Posterior vena cava (tissue), 2 donors: Measurements from ENCODE around the gene SLC4A5. TPM values are rescaled to one million over a fixed set of nuclear protein-coding genes. Genes with fewer than 3 reads are reported as not detected.
"Not testable (repeated sequence)": the region's sequence is repeated elsewhere in the genome, so short reads cannot be mapped to it uniquely, and the experiment has no call there.

Source experiments
- DNase-seq: peaks from one replicate; pipeline ENCODE4 v3.0.0-alpha.2; 2020; ENCODE audit warnings: low spot score
- intact Hi-C, 2 donors: fragments of 100-400 bp; cut with DNase I; formaldehyde crosslinking; loops; one replicate each; pipeline versions ENCODE4 v1.14.1 to v1.14.2; 2022 to 2023
- total RNA-seq, 2 donors: library from RNA; stranded (reverse); fragmentation: NEBNext Ultra II Directional; extraction: Animal tissue kit (Norgen Biotek cat#: 25700); gene quantifications; one replicate each; pipeline ENCODE4 v1.2.1, GENCODE V29; 2021
- donor health status: DM: yes; HTN: yes; CAD: no.
- donor health status: DM: yes; HTN: yes; CAD: no.

Gene SLC4A5
- total RNA-seq, 2 donors from 2014 or later: 3.9 to 5.3 TPM

GRCh38 chr2:74223941-74224770 lies 119.1 kb downstream of the SLC4A5 start:
- no peak for DNase-seq
- intact Hi-C loops: no loop called here

- intact Hi-C loops: no loop called here
Measured at GRCh38 chr2:74222300-74222650, 120.9 kb downstream of the SLC4A5 start.

GRCh38 chr2:74221604-74222299 lies 121.5 kb downstream of the SLC4A5 start:
- intact Hi-C loops: no loop called here
- no peak for DNase-seq

More at GRCh38 chr2:74222300-74222650, 120.9 kb downstream of the SLC4A5 start:
- no peak for DNase-seq

GRCh38 chr2:74221091-74221490 lies 122.1 kb downstream of the SLC4A5 start:
- intact Hi-C loops: no loop called here
- DNase-seq: peak; percentile 40

GRCh38 chr2:74219846-74220486 lies 123.2 kb downstream of the SLC4A5 start:
- DNase-seq: no peak

GRCh38 chr2:74216642-74217041 lies 126.6 kb downstream of the SLC4A5 start:
- DNase-seq: no peak
- intact Hi-C loops: no loop called here

More at GRCh38 chr2:74219846-74220486, 123.2 kb downstream of the SLC4A5 start:
- intact Hi-C loops: no loop called here

GRCh38 chr2:74215771-74216170 lies 127.4 kb downstream of the SLC4A5 start:
- DNase-seq, intact Hi-C loops: not testable (repeated sequence)

GRCh38 chr2:74212702-74213410 lies 130.4 kb downstream of the SLC4A5 start:
- intact Hi-C loops: no loop called here
- DNase-seq: no peak

GRCh38 chr2:74206180-74206688 lies 137.0 kb downstream of the SLC4A5 start:
- intact Hi-C loops: no loop called here
- DNase-seq: no peak

- no peak for DNase-seq
Measured at GRCh38 chr2:74205596-74205995, 137.6 kb downstream of the SLC4A5 start.

GRCh38 chr2:74205113-74205512 lies 138.1 kb downstream of the SLC4A5 start:
- DNase-seq: no peak
- intact Hi-C loops: no loop called here

More at GRCh38 chr2:74205596-74205995, 137.6 kb downstream of the SLC4A5 start:
- intact Hi-C loops: no loop called here

- DNase-seq: no peak
- intact Hi-C loops: no loop called here
Measured at GRCh38 chr2:74204436-74204835, 138.8 kb downstream of the SLC4A5 start.

GRCh38 chr2:74201596-74201995 lies 141.6 kb downstream of the SLC4A5 start:
- intact Hi-C loops: no loop called here
- no peak for DNase-seq

- intact Hi-C loops: no loop called here
- no peak for DNase-seq
Measured at GRCh38 chr2:74201196-74201595, 142.0 kb downstream of the SLC4A5 start.

GRCh38 chr2:74199871-74200305 lies 143.3 kb downstream of the SLC4A5 start:
- no peak for DNase-seq
- intact Hi-C loops: no loop called here

GRCh38 chr2:74199275-74199701 lies 143.9 kb downstream of the SLC4A5 start:
- no peak for DNase-seq
- intact Hi-C loops: no loop called here

- peak; percentile 98 for DNase-seq
- intact Hi-C loops: no loop called here
Measured at GRCh38 chr2:74198461-74199274, 144.5 kb downstream of the SLC4A5 start, which contains the start of gene MTHFD2. Gene MTHFD2 (plus strand): TSS chr2:74198615. CDS start chr2:74198642, 27 bp downstream.

GRCh38 chr2:74198023-74198460 lies 145.2 kb downstream of the SLC4A5 start:
- DNase-seq: no peak
- intact Hi-C loops: no loop called here
